ENCODE results near the gene MRFAP1L1.
"Not testable (repeated sequence)": the region's sequence is repeated elsewhere in the genome, so short reads cannot be mapped to it uniquely, and the experiment has no call there.

DNA sequence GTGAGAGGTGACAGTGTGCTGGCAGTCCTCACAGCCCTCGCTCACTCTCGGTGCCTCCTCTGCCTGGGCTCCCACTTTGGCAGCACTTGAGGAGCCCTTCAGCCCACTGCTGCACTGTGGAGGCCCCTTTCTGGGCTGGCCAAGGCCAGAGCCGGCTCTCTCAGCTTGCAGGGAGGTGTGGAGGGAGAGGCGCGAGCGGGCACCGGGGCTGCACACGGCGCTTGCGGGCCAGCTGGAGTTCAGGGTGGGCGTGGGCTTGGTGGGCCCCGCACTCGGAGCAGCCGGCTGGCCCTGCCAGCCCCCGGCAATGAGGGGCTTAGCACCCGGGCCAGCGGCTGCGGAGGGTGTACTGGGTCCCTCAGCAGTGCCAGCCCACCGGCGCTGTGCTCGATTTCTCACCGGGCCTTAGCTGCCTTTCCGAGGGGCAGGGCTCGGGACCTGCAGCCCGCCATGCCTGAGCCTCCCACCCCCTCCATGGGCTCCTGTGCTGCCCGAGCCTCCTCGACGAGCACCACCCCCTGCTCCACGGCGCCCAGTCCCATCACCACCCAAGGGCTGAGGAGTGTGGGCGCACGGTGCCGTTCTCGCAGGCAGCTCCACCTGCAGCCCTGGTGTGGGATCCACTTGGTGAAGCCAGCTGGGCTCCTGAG, 37.0 kb downstream of the MRFAP1L1 start:
- TF ChIP-seq, protein P1, sequence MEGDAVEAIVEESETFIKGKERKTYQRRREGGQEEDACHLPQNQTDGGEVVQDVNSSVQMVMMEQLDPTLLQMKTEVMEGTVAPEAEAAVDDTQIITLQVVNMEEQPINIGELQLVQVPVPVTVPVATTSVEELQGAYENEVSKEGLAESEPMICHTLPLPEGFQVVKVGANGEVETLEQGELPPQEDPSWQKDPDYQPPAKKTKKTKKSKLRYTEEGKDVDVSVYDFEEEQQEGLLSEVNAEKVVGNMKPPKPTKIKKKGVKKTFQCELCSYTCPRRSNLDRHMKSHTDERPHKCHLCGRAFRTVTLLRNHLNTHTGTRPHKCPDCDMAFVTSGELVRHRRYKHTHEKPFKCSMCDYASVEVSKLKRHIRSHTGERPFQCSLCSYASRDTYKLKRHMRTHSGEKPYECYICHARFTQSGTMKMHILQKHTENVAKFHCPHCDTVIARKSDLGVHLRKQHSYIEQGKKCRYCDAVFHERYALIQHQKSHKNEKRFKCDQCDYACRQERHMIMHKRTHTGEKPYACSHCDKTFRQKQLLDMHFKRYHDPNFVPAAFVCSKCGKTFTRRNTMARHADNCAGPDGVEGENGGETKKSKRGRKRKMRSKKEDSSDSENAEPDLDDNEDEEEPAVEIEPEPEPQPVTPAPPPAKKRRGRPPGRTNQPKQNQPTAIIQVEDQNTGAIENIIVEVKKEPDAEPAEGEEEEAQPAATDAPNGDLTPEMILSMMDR (IDR thresholded peaks at IDR 0.05) = not testable (repeated sequence)
- not testable (repeated sequence) for TF ChIP-seq EP300, POLR2A, POLR2AphosphoS5 (IDR thresholded peaks at IDR 0.05)

All from sigmoid colon (tissue), 4 donors.